HepG2 (cell line): Measurements from ENCODE around the gene TRNT1. TPM values are rescaled to one million over a fixed set of nuclear protein-coding genes. Genes with fewer than 3 reads are reported as not detected.

Source experiments
- ARNTL ChIP-seq: sonication (generic); formaldehyde crosslinking; IDR thresholded peaks from 2 replicates; pipeline ENCODE4 v1.4.0; 2020; ENCODE audit warnings: mild to moderate bottlenecking, missing genetic modification reagents
- BRCA1 ChIP-seq: sonication (generic); formaldehyde crosslinking; IDR thresholded peaks from 2 replicates; pipeline ENCODE4 v1.4.0; 2020; ENCODE audit warnings: missing genetic modification reagents
- CENPBD1 ChIP-seq: sonication (generic); formaldehyde crosslinking; IDR thresholded peaks from 2 replicates; pipeline ENCODE4 v1.8.0; 2022; ENCODE audit warnings: missing genetic modification reagents, low read depth, mild to moderate bottlenecking, borderline replicate concordance
- HOXA5 ChIP-seq: sonication (generic); formaldehyde crosslinking; IDR thresholded peaks from 2 replicates; pipeline ENCODE4 v1.4.0; 2020; ENCODE audit warnings: missing genetic modification reagents
- MXD4 ChIP-seq: IDR thresholded peaks from 2 replicates; pipeline ENCODE4 v1.6.1; 2016; ENCODE audit warnings: mild to moderate bottlenecking, missing biosample characterization, missing genetic modification reagents
- POLR2AphosphoS5 ChIP-seq: IDR thresholded peaks from 2 replicates; pipeline ENCODE4 v1.6.1; 2012; ENCODE audit warnings: low read depth, low read length
- RAD51 ChIP-seq: fragments of 450-650 bp; IDR thresholded peaks from 2 replicates; pipeline ENCODE4 v1.6.1; 2016; ENCODE audit warnings: borderline replicate concordance
- RCOR2 ChIP-seq: IDR thresholded peaks from 2 replicates; pipeline ENCODE4 v1.6.1; 2016; ENCODE audit warnings: missing biosample characterization, missing genetic modification reagents
- SALL1 ChIP-seq: sonication (generic); formaldehyde crosslinking; IDR thresholded peaks from 2 replicates; pipeline ENCODE4 v1.8.0; 2022; ENCODE audit warnings: mild to moderate bottlenecking, missing genetic modification reagents
- SP1 ChIP-seq, 2 experiments: fragments of 450-650 bp in 1 of 2; sonication (generic) in 1 of 2; formaldehyde crosslinking in 1 of 2; IDR thresholded peaks; 2 replicates each; pipeline versions ENCODE4 v1.4.0 to v1.6.1; 2016 to 2020; ENCODE audit warnings: missing genetic modification reagents in 1 of 2
- SRF ChIP-seq: IDR thresholded peaks from 2 replicates; pipeline ENCODE4 v1.6.1; 2011; ENCODE audit warnings: mild to moderate bottlenecking, low read depth, low read length, moderate library complexity
- TOPORS ChIP-seq: sonication (generic); formaldehyde crosslinking; IDR thresholded peaks from 2 replicates; pipeline ENCODE4 v1.8.0; 2023; ENCODE audit warnings: mild to moderate bottlenecking, missing genetic modification reagents
- ZBTB4 ChIP-seq: sonication (generic); formaldehyde crosslinking; IDR thresholded peaks from 2 replicates; pipeline ENCODE4 v1.4.0; 2020; ENCODE audit warnings: missing genetic modification reagents, mild to moderate bottlenecking, borderline replicate concordance
- ZBTB44 ChIP-seq: sonication (generic); formaldehyde crosslinking; IDR thresholded peaks from 2 replicates; pipeline ENCODE4 v1.4.0; 2020; ENCODE audit warnings: missing genetic modification reagents
- ZHX1 ChIP-seq: sonication (generic); formaldehyde crosslinking; IDR thresholded peaks from 2 replicates; pipeline ENCODE4 v1.8.1; 2022; ENCODE audit warnings: low read depth, mild to moderate bottlenecking, missing genetic modification reagents
- ZKSCAN8 ChIP-seq: IDR thresholded peaks from 2 replicates; pipeline ENCODE4 v1.6.1; 2016; ENCODE audit warnings: borderline replicate concordance, missing genetic modification reagents, missing compliant biosample characterization
- ZNF180 ChIP-seq: sonication (generic); formaldehyde crosslinking; IDR thresholded peaks from 2 replicates; pipeline ENCODE4 v1.4.0; 2020; ENCODE audit warnings: low read depth, missing genetic modification reagents, borderline replicate concordance
- ZNF333 ChIP-seq: sonication (generic); formaldehyde crosslinking; IDR thresholded peaks from 2 replicates; pipeline ENCODE4 v1.4.0; 2020; ENCODE audit warnings: mild to moderate bottlenecking, missing genetic modification reagents, borderline replicate concordance
- ZNF34 ChIP-seq: sonication (generic); formaldehyde crosslinking; IDR thresholded peaks from 2 replicates; pipeline ENCODE4 v1.4.0; 2020; ENCODE audit warnings: mild to moderate bottlenecking, missing genetic modification reagents, borderline replicate concordance
- ZNF556 ChIP-seq: sonication (generic); formaldehyde crosslinking; IDR thresholded peaks from 2 replicates; pipeline ENCODE4 v1.4.0; 2020; ENCODE audit warnings: mild to moderate bottlenecking, missing genetic modification reagents, borderline replicate concordance
- ZNF749 ChIP-seq: sonication (generic); formaldehyde crosslinking; IDR thresholded peaks from 2 replicates; pipeline ENCODE4 v1.8.0; 2022; ENCODE audit warnings: mild to moderate bottlenecking, missing genetic modification reagents, moderate library complexity, borderline replicate concordance
- ZNF792 ChIP-seq: IDR thresholded peaks from 2 replicates; pipeline ENCODE4 v1.6.1; 2016
- polyA plus RNA-seq, 8 experiments: library from polyadenylated mRNA; depleted of rRNA in 3 of 8; stranded (reverse) in 7 of 8; unstranded in 1 of 8; fragments of >200 nt; fragmentation: Illumina TruSeq in 4 of 8; extraction: Trizol in 4 of 8; gene quantifications; 2 replicates each; pipeline versions ENCODE4 v1.2.1 to v1.2.3, GENCODE V29; 2011 to 2016; ENCODE audit warnings: low read depth in 4 of 8, missing spikeins in 1 of 8, mixed read lengths in 1 of 8; ENCODE audit not compliant: insufficient read depth in 1 of 8
- total RNA-seq, 5 experiments: library from RNA; depleted of rRNA; stranded (reverse); fragments of >200 nt; fragmentation: Illumina TruSeq; extraction: Trizol; gene quantifications; 2 replicates each; pipeline ENCODE4 v1.2.3, GENCODE V29; 2016; ENCODE audit warnings: low read depth in 1 of 5

TRNT1 gene
- total and polyA plus RNA-seq, 2 of the 13 experiments (the other 11 are each of a cell fraction or from before 2014, with no cell fraction given), result 9.4 to 27.7 TPM

GRCh38 chr3:3179407-3180094 is 52.8 kb downstream of the TRNT1 start, which contains the start of gene CRBN (continued):
- TF ChIP-seq ZBTB4 (CRISPR knock-in tag), result 0 out of 2 replicates have a peak, but pooled peaks have one; percentile 56
- 0 out of 2 replicates have a peak, but pooled peaks have one; percentile 61 for TF ChIP-seq ZNF792 (CRISPR knock-in tag)
- TF ChIP-seq ZHX1 (CRISPR knock-in tag), result 0 out of 2 replicates have a peak, but pooled peaks have one; percentile 29
- no peak for TF ChIP-seq ZNF333 (CRISPR knock-in tag)
- TF ChIP-seq SRF, result peak; percentile 40; the same call in 1 of the 2 replicates
- peak; percentile 75 for TF ChIP-seq ARNTL (CRISPR knock-in tag)
- TF ChIP-seq MXD4 (CRISPR knock-in tag), result peak; percentile 58; the same call in 1 of the 2 replicates
- TF ChIP-seq ZBTB44 (CRISPR knock-in tag), result no peak
- TF ChIP-seq POLR2AphosphoS5, result peak; percentile 86
- TF ChIP-seq ZNF34 (CRISPR knock-in tag), result 0 out of 2 replicates have a peak, but pooled peaks have one; percentile 60
- no peak for TF ChIP-seq SP1 (IDR thresholded peaks at IDR 0.05)
- TF ChIP-seq SP1 (CRISPR knock-in tag; IDR thresholded peaks at IDR 0.05), result peak; percentile 86
- TF ChIP-seq RAD51, result no peak
- TF ChIP-seq ZKSCAN8 (CRISPR knock-in tag), result peak; percentile 56; the same call in 1 of the 2 replicates
- peak; percentile 96 for TF ChIP-seq HOXA5 (CRISPR knock-in tag)
- no peak; the same call in 1 of the 2 replicates for TF ChIP-seq ZNF749 (CRISPR knock-in tag)
- TF ChIP-seq SALL1, result peak; percentile 92
- no peak for TF ChIP-seq CENPBD1 (CRISPR knock-in tag)
- TF ChIP-seq TOPORS (CRISPR knock-in tag), result peak; percentile 66; the same call in 1 of the 2 replicates
- TF ChIP-seq RCOR2 (CRISPR knock-in tag), result peak; percentile 32; the same call in 1 of the 2 replicates
- no peak; the same call in 1 of the 2 replicates for TF ChIP-seq ZNF556 (CRISPR knock-in tag)
- TF ChIP-seq BRCA1, result peak; percentile 97; the same call in 1 of the 2 replicates
- TF ChIP-seq ZNF180, result no peak
